HG03439 (cell line): ENCODE data around the gene FAM110D.
A peak's percentile ranks its signal among the peaks of the same experiment; 100 is the strongest.

Experiments used
- ATAC-seq: cut with Tn5 transposase; IDR thresholded peaks from one replicate; pipeline ENCODE4 v1.9.1; 2021; ENCODE audit warnings: mild to moderate bottlenecking, moderate library complexity; ENCODE audit not compliant: unreplicated experiment

The FAM110D gene

DNA sequence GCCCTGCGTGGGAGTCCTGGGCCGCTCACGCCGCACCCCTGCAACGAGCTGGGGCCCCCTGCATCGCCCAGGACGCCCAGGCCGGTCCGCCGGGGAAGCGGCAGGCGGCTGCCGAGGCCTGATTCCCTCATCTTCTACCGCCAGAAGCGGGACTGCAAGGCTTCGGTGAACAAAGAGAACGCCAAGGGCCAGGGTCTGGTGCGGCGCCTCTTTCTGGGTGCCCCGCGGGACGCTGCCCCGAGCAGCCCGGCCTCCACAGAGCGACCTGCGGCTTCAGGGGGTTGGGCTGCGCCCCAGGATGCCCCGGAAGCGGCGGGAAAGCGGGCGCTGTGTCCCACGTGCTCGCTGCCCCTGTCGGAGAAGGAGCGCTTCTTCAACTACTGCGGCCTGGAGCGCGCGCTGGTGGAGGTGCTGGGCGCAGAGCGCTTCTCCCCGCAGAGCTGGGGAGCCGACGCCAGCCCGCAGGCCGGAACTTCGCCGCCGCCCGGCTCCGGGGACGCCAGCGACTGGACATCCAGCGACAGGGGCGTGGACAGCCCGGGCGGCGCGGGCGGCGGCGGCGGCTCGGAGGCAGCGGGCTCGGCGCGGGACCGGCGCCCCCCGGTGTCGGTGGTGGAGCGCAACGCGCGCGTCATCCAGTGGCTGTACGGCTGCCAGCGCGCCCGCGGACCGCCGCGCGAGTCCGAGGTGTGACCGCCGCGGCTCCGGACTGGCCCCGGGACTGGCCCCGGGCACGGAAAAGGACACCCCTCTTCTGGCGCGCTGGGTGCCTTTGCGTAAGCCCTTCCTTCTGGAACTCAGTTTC, 2.7 kb downstream of the FAM110D start:
- no peak for ATAC-seq

DNA sequence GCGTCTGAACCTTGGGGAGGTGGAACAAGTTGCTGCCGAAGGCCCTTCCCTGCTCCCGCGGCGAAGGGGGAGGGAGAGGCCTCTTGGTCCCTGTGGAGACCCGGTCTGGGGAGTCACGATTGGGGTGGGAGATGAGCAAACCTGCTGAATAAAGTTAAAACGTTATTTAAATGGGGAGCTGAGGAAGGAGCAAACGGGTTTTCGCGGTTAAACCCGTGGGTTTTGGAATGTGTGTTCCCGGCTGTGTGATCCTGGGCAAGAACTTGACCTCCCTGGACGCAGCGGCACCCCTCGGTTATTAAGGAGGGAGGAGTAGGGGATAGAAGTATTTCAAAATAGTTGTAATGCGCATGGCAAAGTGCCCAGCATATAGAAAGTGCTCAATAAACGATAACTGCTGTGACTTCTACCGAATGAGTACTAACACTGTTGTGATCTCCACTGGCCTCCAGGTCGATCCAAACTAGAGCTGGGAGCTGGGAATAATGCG, 3.4 kb downstream of the FAM110D start:
- ATAC-seq, result no peak

DNA sequence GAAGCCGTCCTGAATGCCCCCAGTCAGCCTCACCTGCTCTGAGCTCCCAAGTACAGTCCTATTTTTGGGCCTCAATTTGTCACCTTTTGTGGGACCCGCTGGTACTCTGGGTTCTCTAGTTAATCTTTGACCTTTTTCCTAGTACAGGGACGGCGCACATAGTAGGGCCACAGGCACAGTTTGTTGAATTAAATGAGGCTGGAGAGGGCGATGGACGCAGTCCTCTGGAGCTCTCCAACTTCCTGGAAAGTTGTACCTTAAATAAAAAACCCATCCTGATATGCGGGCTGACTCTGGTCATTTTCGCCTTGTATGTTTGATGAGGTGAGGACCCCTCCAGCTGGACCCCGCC, 4.8 kb downstream of the FAM110D start:
- ATAC-seq, result no peak

DNA sequence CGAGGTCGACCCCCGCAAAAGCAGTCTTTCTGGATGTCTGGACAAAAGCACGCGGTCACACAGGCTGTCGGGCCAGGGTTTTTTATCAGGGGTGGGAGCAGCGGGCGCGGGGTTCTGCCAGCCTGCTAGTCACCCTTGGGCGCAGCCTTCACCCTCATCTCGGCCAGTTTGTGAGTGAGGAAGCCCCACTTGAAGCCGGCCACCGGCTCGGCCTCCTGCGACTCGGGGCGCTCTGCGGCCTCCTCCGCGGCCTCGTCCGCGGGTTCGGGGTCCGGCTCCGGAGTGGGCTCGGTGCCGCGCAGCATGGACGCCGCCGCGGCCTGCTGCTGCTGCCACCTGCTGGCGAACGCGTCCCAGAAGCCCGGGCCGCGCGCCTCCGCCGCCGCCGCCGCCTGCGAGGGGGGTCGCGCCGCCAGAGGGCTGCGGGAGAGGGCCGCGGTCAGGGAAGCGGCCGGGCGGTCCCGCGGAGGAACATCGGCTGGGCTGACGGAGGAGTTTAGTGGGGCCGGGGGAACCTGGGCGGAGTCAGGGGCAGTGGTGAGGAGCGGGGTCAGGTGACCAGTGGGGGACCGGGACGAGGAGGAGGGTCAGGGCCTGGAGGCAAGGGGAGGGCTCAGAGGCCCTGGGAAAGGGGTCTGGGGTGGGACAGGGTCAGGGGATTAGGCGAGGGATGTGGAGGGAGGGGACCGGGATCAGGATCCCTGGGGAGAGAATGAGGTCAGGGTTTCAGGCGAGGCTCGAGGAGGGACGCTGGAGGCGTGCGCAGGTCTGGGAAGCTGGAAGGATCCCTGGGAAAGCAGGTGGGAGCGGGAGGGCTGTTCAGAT, 5.4 kb downstream of the FAM110D start:
- ATAC-seq, result no peak

DNA sequence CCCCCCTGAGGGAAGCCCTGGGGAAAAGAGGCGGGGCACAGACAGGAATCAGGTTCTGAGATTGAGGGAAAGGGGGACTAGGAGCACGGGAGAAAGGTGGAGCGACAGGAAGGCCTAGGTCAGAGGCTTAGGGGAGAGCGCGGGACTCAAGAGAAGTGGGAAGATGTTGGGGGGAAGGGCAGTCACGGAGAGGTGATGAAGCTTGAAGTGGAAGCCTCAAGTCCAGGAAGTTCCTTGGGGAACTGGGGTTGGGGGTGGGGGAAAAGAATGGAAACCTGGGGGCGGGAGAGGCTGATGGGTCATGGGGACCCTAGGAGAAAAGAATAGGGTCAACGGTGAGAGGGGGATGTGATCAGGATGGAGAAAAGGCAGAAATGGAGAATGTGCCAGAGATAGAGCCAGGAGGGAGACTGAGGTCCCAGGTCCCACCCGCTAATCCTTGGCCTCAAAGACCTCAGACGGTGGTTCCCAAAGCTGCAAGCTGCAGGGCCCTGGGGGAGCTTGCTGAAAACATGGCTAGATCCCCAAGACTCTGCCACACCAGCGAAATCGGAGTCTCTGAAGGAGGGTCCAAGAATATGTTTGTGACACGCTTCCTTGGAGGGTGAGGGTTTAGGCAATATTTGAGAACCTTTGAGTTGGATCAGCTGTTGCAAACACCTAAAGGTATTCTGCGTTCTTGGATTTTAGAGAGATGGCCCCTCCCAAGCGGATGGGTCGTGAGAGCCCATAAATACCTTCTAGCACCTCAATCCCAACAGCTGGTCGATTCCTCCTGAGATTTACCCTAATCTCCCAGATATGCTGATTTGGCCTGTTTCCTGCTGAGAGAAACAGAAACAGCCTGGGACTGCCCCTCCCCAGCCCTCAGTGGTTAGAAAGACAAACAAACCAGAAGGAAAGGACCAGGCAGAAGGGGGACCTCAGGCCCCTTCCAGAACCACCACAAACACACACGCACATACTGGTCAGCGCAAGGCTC, 6.3 kb downstream of the FAM110D start:
- no peak for ATAC-seq

DNA sequence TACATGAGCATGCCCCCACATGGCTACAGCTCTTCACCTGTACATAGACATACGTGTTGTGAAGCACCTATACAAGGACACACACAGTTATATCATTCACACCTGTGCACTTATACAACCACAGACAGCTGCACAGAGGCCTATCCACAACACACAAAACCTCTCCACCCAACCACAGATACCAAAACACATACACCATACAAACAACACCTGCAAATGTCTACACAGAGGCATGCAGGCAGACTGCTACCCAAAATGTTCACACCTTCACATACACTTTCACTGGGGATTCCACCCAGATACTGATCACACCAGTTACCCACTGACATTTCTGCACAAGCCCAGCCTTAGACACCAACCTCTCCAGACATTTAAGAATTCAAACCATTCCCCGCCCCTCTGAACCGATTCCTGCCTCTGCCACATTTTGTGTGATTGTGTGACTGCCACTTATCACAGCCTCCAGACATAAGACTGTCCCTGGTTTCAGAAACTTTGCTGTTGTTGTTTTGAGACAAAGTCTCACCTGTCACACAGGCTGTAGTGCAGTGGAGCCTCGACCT, 7.9 kb downstream of the FAM110D start:
- no peak for ATAC-seq

DNA sequence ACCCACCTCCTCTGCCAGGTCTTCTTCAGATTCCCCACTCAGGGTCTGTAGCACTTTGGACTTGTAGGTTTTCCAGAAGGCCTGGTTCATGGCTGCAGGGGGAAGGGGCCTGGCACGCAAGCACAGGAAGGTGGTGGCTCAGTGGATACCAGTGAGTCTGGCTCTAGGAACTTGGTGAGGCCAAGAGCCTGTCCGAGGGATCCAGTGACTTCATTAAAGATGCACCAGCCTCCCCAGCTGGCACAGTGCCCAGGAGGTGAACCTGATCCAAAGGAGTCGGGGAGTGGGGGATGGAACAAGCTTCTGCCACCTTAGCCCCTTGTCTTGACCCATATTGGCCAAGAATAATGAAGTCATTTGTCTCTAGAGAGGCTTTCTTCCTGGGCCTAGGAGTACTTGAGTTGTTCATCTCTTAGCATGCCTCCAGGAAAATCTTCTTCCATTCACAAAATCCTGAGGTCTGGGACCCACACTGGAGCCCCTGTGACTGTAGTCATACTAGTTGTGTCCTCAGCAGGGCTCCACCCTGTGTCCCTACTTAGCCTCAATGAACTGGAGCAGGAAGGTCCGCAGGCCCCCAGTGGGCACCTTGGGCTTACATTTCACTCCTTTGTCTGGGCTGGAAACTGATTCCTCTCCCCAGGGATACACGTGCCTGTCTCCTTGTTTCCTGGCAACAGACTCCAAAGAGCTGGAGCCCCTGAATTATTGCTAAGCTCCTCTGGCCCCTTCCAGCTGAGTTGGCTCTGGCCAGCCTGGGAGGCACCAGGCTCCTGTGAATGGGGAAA, 9.7 kb downstream of the FAM110D start, which contains the start of gene C1orf232:
Gene C1orf232, minus strand, starts transcription at position 554 of the 788 bp plus-strand sequence. Its CDS starts 464 bp downstream, at position 90.
- no peak for ATAC-seq

DNA sequence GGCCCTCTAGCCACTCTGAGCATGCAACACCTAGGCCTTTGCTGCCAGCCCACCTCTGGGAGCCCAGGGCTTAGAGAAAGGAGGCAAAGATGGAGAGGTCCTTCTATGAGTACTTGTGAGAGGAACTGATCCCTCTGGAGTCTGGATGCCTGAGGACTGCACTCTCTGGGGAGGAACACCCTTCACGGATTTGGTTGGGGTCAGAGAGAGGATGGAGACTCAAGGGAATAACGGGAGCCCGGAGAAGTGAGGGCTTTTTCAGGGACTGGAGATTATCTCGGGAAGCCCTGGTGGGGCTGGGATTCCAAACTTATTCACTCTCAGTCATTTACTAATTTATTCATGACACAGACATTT, 10.3 kb downstream of the FAM110D start:
- ATAC-seq, result no peak

DNA sequence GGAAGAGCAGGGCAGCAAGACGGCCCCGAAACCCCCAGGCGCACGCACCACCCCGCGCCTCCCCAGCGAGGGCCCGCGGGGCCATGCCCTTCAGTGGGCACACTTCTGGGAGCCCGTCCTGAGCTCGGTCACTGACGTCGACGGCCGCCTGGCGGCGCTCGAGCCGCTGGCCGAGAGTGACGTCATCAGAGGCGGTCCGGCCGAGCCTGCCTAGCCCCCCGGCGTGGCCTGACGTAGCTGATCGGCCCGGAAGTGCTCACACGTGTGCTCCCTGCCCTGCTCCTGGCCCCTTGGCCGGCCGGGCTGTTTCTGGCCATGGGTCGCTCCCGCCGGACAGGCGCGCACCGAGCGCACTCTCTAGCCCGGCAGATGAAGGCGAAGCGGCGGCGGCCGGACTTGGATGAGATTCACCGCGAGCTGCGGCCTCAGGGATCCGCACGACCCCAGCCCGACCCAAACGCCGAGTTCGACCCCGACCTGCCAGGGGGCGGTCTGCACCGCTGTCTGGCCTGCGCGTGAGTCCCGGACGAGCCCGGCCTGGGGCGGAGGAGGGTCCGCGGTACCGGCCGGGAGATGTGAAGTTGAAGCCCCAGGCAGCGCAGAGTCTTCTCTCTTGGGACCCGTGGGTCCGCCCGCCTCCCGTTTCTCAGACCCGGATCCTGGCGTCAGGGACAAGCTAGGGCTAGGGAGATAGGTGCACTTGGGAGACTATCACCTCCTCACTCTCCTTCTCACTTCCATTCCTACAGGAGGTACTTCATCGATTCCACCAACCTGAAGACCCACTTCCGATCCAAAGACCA, 11.0 kb downstream of the FAM110D start, which contains the start of gene ZNF593:
Gene ZNF593, plus strand, starts transcription at position 240 of the 803 bp plus-strand sequence. Its CDS starts 76 bp downstream, at position 316.
- peak; percentile 84 for ATAC-seq

DNA sequence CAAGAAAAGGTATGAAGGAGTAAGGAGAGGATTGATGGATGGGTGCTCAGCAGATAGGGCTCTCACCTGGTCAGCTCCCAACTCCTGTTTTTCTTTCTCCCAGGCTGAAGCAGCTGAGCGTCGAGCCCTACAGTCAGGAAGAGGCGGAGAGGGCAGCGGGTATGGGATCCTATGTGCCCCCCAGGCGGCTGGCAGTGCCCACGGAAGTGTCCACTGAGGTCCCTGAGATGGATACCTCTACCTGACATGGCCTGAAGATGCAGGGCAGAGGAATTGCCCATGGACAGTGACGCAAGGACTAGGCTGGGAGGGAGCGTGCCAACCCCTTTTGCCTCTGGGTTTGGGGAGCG, 11.6 kb downstream of the FAM110D start:
- ATAC-seq, result no peak

DNA sequence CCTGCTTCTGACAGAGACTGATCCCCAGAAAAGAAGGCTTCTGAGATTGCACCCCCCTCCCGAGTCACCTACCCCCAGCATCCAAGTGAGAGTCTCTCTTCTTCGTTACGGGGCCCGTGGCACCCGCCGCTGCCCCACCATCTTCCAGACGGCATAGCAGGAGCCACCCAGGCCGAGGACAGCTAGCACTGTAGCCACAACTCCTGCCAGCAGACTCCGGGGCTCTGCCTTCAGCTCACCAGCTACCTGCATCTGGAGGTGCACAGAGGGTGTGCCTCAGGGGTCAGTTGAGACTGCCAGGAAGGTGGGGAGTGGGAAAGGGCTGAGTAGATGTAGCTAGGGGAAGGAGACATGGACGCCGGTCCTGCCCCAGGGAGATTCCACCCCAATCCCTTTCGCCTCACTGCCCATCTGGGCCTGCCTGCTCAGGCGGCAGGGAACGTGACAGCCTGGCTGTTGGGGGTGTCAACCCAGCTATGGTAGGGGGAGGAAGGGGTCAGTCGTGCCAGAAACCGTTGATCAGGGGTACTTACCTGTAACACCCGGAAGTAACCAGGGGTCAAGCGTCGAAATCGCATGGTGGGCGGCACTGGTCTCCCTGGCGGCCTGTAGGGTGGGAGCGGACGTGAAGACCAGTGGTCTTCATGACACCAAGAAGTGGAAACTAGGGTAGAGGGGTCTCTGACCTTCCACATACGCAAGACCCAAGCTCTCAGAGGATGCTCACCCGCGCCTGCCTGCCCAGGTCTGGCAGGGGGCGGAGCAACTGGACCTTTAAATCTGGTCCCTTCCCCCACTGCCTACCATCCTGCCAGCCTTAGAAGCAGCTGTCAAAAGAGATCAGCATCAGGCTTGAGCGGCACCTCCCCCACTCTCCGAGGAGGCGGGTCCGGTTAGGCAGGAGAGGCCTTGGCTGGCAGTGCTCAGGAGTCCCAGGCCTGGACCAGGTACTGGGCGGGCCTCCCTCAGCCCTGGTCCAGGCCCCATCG, 12.5 kb downstream of the FAM110D start, which contains the start of gene ZNF593OS:
Gene ZNF593OS, minus strand, starts transcription at position 749 of the 989 bp plus-strand sequence. Its CDS starts 171 bp downstream, at position 578.
- no peak for ATAC-seq

DNA sequence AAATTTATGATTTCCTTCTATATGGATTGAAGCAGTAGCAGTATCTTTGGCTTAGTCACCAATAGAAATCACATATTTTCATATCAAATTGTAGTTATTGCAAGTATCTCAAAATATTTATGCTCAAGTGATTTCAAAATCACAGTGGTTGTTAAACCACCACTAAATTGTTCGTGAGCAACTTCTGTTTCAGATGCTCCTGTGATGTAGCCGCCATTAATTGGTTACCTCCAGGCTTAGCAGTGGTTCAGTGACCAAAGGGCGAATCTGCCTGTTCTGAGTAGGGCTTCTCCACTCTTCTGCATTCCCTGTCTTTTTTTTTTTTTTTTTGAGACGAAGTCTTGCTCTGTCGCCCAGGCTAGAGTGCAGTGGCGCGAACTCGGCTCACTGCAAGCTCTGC, 16.5 kb downstream of the FAM110D start:
- ATAC-seq, result no peak

DNA sequence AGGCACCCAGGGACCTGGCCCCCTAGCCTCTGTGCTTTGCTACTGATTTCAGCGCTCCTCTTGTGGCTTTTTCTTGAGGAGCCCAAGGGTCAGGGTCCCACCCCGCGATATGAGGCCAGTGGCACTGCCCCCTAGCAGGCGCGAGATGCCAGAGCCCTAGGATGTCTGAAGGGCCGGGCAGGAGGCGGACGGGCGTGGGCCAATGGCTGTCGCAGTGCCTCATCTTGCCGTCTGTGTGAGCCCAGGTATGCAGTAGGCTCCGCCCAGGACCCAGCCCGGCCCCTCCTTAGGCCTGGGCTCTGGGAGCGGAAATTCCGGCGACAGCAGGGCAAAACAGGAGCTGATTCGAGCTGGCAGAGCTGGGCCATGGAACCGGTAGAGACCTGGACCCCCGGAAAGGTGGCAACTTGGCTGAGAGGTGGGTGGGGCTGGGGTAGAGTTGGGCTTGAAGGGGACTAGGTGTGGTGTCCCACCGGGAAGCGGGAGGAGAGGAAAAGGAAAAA, 18.4 kb downstream of the FAM110D start, which contains the start of gene CNKSR1:
Gene CNKSR1, plus strand, starts transcription at position 310 of the 503 bp plus-strand sequence. Its CDS starts 57 bp downstream, at position 367.
- ATAC-seq, result no peak

DNA sequence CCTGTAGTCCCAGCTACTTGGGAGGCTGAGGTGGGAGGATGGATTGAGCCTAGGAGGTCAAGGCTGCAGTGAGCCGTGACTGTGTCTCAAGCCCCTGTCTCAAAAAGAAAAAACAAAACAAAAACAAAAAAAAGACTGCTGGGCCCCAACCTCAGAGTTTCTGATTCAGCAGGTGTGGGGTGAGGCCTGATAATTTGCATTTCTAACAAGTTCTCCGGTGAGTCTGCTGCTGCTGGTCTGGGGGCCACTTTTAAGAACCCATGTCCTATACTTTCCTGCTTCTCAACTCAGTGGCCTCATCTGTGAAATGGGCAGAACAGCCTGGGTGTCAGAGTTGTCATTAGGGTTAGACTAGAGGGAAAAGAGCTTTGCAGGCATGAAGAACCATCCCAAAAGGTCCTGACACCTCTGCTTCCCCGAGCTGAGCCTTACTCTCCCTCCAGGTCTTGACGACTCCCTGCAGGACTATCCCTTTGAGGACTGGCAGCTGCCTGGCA, 21.2 kb downstream of the FAM110D start:
- ATAC-seq, result no peak

DNA sequence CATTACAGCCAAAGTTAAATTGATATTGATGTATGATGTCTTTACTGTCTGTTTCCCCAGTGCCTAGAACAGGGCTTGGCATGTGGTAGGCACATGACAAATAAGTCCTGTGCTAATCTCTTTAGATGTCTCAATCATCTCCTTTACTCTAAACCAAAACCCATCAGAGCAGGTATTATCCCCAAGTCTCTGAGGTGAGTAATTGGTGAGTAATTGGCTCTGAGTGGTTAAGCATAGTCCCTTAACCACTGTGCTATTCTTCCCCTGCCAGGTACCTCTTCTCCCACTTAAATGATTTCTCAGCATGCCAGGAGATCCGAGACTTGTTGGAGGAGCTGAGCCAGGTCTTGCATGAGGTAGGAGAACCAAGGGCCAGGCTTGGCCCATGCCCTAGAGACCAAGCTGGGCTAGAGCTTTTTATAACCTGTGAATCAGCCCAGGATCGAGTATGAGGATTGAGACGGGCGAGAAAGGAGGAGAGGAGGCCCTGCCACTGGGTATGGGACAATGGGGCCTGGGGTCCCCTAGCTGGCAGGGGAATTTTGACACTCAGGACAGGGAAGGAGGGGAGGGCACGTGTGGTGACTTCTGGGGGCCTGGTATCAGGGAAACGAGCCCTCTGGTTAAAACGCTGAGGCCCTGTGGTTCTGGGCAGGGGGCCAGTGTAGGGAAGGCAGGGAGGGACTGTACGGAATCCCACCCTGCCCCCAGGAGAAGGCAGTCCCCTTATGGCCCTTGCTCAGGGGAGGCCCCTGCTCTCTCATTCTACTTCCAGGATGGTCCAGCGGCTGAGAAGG, 22.9 kb downstream of the FAM110D start:
- ATAC-seq, result no peak

DNA sequence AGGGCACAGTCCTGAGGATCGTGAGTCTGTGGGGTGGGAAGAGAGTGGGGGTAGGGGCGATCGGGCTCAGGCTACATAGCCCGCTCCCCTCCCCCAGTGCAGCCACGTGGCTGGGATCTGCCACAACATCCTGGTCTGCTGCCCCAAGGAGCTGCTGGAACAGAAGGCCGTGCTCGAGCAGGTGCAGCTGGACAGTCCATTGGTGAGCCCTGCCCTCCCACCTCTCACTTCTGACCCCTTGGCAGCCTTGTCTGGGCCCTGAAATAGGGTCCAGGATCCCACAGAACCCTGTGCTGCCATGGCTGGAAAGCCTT, 23.5 kb downstream of the FAM110D start:
- ATAC-seq, result no peak
